H9 (cell line): ENCODE measurements around the gene IRX5. TPM values are rescaled to one million over a fixed set of nuclear protein-coding genes. Genes with fewer than 3 reads are reported as not detected.

Experiments
- DNase-seq: peaks from one replicate; pipeline ENCODE4 v3.0.0-alpha.2; 2017
- H2AFZ ChIP-seq: one replicate; pipeline ENCODE4 v1.6.1; 2013; ENCODE audit warnings: mild to moderate bottlenecking, low read length, control low read depth, moderate library complexity
- H2AK5ac ChIP-seq: 2 replicates; pipeline ENCODE4 v1.6.1; 2013; ENCODE audit warnings: low read length, control low read depth, mixed read lengths; ENCODE audit not compliant: insufficient read length
- H2BK120ac ChIP-seq: one replicate; pipeline ENCODE4 v1.6.1; 2013; ENCODE audit warnings: low read depth, mild to moderate bottlenecking, low read length, control low read depth, inconsistent platforms; ENCODE audit not compliant: poor library complexity, severe bottlenecking
- H2BK12ac ChIP-seq: 2 replicates; pipeline ENCODE4 v1.6.1; 2013; ENCODE audit warnings: low read length, control low read depth, mixed read lengths, low read depth; ENCODE audit not compliant: insufficient read length
- H2BK15ac ChIP-seq: 2 replicates; pipeline ENCODE4 v1.6.1; 2013; ENCODE audit warnings: low read depth, low read length, control low read depth
- H2BK20ac ChIP-seq: one replicate; pipeline ENCODE4 v1.6.1; 2013; ENCODE audit warnings: low read depth, mild to moderate bottlenecking, low read length, control low read depth, inconsistent platforms; ENCODE audit not compliant: poor library complexity, severe bottlenecking
- H2BK5ac ChIP-seq: 2 replicates; pipeline ENCODE4 v1.6.1; 2013; ENCODE audit warnings: low read length, control low read depth, mixed read lengths; ENCODE audit not compliant: insufficient read length
- H3K14ac ChIP-seq: 2 replicates; pipeline ENCODE4 v1.6.1; 2013; ENCODE audit warnings: low read length, control low read depth; ENCODE audit not compliant: insufficient read depth
- H3K18ac ChIP-seq: 2 replicates; pipeline ENCODE4 v1.6.1; 2013; ENCODE audit warnings: low read depth, mild to moderate bottlenecking, mixed read lengths, low read length, control low read depth; ENCODE audit not compliant: insufficient read length
- H3K23ac ChIP-seq: 2 replicates; pipeline ENCODE4 v1.6.1; 2013; ENCODE audit warnings: low read length, control low read depth, mixed read lengths, low read depth; ENCODE audit not compliant: insufficient read length
- H3K23me2 ChIP-seq: 2 replicates; pipeline ENCODE4 v1.6.1; 2013; ENCODE audit warnings: low read depth, mild to moderate bottlenecking, mixed read lengths, low read length, control low read depth; ENCODE audit not compliant: insufficient read length, poor library complexity, severe bottlenecking
- H3K27ac ChIP-seq: 2 replicates; pipeline ENCODE4 v1.5.1; 2013; ENCODE audit warnings: low read length, control low read depth, mixed read lengths, low read depth; ENCODE audit not compliant: insufficient read length
- H3K27me3 ChIP-seq: 2 replicates; pipeline ENCODE4 v1.6.1; 2013; ENCODE audit warnings: low read length, control low read depth, inconsistent platforms; ENCODE audit not compliant: insufficient read depth
- H3K4ac ChIP-seq: 2 replicates; pipeline ENCODE4 v1.6.1; 2013; ENCODE audit warnings: low read depth, mild to moderate bottlenecking, control low read depth, inconsistent platforms, low read length, moderate library complexity
- H3K4me1 ChIP-seq: 2 replicates; pipeline ENCODE4 v1.6.1; 2013; ENCODE audit warnings: low read length, control low read depth, inconsistent platforms; ENCODE audit not compliant: insufficient read depth
- H3K4me2 ChIP-seq: 2 replicates; pipeline ENCODE4 v1.6.1; 2013; ENCODE audit warnings: low read length, control low read depth, mixed read lengths; ENCODE audit not compliant: insufficient read length, insufficient read depth
- H3K56ac ChIP-seq: 2 replicates; pipeline ENCODE4 v1.6.1; 2013; ENCODE audit warnings: low read depth, mild to moderate bottlenecking, mixed read lengths, low read length, control low read depth; ENCODE audit not compliant: insufficient read length
- H3K79me1 ChIP-seq: 2 replicates; pipeline ENCODE4 v1.6.1; 2013; ENCODE audit warnings: low read depth, mild to moderate bottlenecking, moderate library complexity, low read length, control low read depth, inconsistent platforms; ENCODE audit not compliant: insufficient read depth, poor library complexity, severe bottlenecking
- H3K79me2 ChIP-seq: 2 replicates; pipeline ENCODE4 v1.6.1; 2013; ENCODE audit warnings: low read length, control low read depth, inconsistent platforms; ENCODE audit not compliant: insufficient read depth
- H3K9ac ChIP-seq: 2 replicates; pipeline ENCODE4 v1.6.1; 2013; ENCODE audit warnings: low read length, control low read depth, mixed read lengths; ENCODE audit not compliant: insufficient read length; ENCODE audit errors: extremely low read depth
- H3K9me3 ChIP-seq: one replicate; pipeline ENCODE4 v1.6.1; 2013; ENCODE audit warnings: low read depth, low read length, inconsistent platforms; ENCODE audit not compliant: control insufficient read depth
- H3T11ph ChIP-seq: one replicate; pipeline ENCODE4 v1.6.1; 2013; ENCODE audit warnings: mild to moderate bottlenecking, low read length, control low read depth, inconsistent platforms
- H4K20me1 ChIP-seq: one replicate; pipeline ENCODE4 v1.6.1; 2013; ENCODE audit not compliant: control insufficient read depth, insufficient read length, insufficient read depth
- H4K5ac ChIP-seq: 2 replicates; pipeline ENCODE4 v1.6.1; 2013; ENCODE audit warnings: low read depth, mild to moderate bottlenecking, mixed read lengths, low read length, control low read depth; ENCODE audit not compliant: insufficient read length
- H4K8ac ChIP-seq: replicated peaks from 2 replicates; pipeline ENCODE4 v1.6.1; 2013; ENCODE audit warnings: low read length, control low read depth, mixed read lengths, low read depth; ENCODE audit not compliant: insufficient read length
- H4K91ac ChIP-seq: 2 replicates; pipeline ENCODE4 v1.6.1; 2013; ENCODE audit warnings: low read depth, mild to moderate bottlenecking, moderate library complexity, mixed read lengths, low read length, control low read depth; ENCODE audit not compliant: insufficient read length
- H3K27ac Mint-ChIP-seq, 3 experiments: 2 replicates in 2 of 3; 3 replicates in 1 of 3; pipeline ENCODE4 v1.8.0; 2020 to 2021; ENCODE audit warnings: mixed read lengths in 3 of 3, mild to moderate bottlenecking in 1 of 3, moderate library complexity in 1 of 3
- H3K27me3 Mint-ChIP-seq: 2 replicates; pipeline ENCODE4 v1.8.0; 2021; ENCODE audit warnings: low read depth, mild to moderate bottlenecking, moderate library complexity, mixed read lengths
- H3K36me3 Mint-ChIP-seq, 3 experiments: 2 replicates in 2 of 3; 3 replicates in 1 of 3; pipeline ENCODE4 v1.8.0; 2020 to 2021; ENCODE audit warnings: low read depth in 3 of 3, mixed read lengths in 3 of 3; ENCODE audit not compliant: insufficient read depth in 1 of 3
- H3K4me1 Mint-ChIP-seq, 2 experiments: 2 replicates each; pipeline ENCODE4 v1.8.0; 2020; ENCODE audit warnings: mixed read lengths in 2 of 2
- H3K4me3 Mint-ChIP-seq, 2 experiments: 2 replicates in 1 of 2; 3 replicates in 1 of 2; pipeline ENCODE4 v1.8.0; 2020 to 2021; ENCODE audit warnings: mild to moderate bottlenecking in 2 of 2, mixed read lengths in 2 of 2, moderate library complexity in 1 of 2
- H3K9me3 Mint-ChIP-seq, 2 experiments: 2 replicates in 1 of 2; 3 replicates in 1 of 2; pipeline ENCODE4 v1.8.0; 2020; ENCODE audit warnings: mild to moderate bottlenecking in 2 of 2, mixed read lengths in 2 of 2, moderate library complexity in 1 of 2
- WGBS: extraction: QIAGEN DNeasy Blood & Tissue Kit; methylation state at CpG from one replicate; pipeline ENCODE4 v1.1.7; 2013; ENCODE audit warnings: missing lambda C conversion rate, low lambda C conversion rate, mixed read lengths; ENCODE audit not compliant: insufficient read length; ENCODE audit errors: extremely low coverage; 5-methylcytosine and 5-hydroxymethylcytosine counted together
- total RNA-seq: library from RNA; stranded (reverse); gene quantifications from 2 replicates; pipeline ENCODE4 v1.2.1, GENCODE V29; 2021
- TF ChIP-seq, protein P1 (sequence below): fragments of 200-600 bp; sonication (generic); conservative IDR thresholded peaks from 3 replicates; pipeline ENCODE4 v1.8.0; 2021; ENCODE audit warnings: antibody characterized with exemption, mild to moderate bottlenecking

The IRX5 gene
- total RNA-seq, 1 experiment from 2014 or later = 0.59 TPM

DNA sequence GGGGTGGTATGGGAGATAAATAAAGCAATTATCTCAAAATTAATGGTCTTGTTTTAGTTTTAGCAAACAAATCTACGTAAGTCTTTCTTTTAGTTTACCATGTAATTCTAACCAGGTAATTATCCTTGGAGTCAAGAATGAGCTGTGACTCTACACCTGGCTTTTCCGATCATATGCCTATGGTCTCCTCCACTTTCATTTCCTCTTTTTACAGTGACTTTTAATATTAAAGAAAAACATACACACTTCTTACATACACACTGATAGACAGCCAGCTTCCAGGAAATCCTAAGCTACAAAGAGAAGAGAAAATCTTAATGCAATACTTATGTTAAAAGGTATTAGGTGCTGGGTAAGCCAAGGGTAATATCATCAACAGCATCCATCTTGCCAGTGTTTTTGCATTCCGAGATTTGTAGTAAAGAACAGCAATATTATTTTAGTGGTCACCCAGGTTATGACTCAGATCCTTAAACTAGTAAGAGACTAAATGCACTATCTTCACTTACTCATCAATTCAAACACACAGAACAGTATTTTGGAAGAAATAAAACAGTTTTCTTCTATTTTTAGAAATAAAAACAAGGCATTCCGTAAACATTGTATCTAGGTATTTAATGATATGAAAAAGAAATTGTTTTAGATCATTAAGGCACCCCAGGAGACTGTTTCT is 4.4 kb upstream of the IRX5 start:
- Histone ChIP-seq H2AK5ac (no peak overlapping the region), H3T11ph (no peak overlapping the region), H3K18ac (no peak overlapping the region), H4K5ac (no peak overlapping the region), H3K23ac (no peak overlapping the region), H3K56ac (no peak overlapping the region), H3K27ac (no peak overlapping the region), H2BK12ac (no peak overlapping the region), H3K27me3 (peaks cover 19% of the 10 kb centered on the region), H2AFZ (no peak overlapping the region), H4K20me1 (no peaks in the 10 kb centered on the region), H3K4ac (no peak overlapping the region), H3K9me3 (no peaks in the 10 kb centered on the region), H2BK20ac (no peak overlapping the region), H2BK5ac (no peak overlapping the region), H3K79me1 (no peaks in the 10 kb centered on the region), H4K8ac (no peak overlapping the region), H2BK15ac (no peak overlapping the region), H3K4me2 (no peak overlapping the region), H4K91ac (no peak overlapping the region), H3K4me1 (no peaks in the 10 kb centered on the region), H3K23me2 (peaks cover 11% of the 10 kb centered on the region), H2BK120ac (no peak overlapping the region), H3K9ac (no peak overlapping the region), H3K14ac (no peak overlapping the region), H3K79me2 (no peaks in the 10 kb centered on the region)
- H3K27me3 Mint-ChIP-seq = peaks cover 54% of the 10 kb centered on the region
- no peak overlapping the region for H3K27ac Mint-ChIP-seq
- H3K36me3 Mint-ChIP-seq = no peaks in the 10 kb centered on the region
- DNase-seq = no peak
- no peak overlapping the region for H3K4me3 Mint-ChIP-seq
- TF ChIP-seq, protein P1, sequence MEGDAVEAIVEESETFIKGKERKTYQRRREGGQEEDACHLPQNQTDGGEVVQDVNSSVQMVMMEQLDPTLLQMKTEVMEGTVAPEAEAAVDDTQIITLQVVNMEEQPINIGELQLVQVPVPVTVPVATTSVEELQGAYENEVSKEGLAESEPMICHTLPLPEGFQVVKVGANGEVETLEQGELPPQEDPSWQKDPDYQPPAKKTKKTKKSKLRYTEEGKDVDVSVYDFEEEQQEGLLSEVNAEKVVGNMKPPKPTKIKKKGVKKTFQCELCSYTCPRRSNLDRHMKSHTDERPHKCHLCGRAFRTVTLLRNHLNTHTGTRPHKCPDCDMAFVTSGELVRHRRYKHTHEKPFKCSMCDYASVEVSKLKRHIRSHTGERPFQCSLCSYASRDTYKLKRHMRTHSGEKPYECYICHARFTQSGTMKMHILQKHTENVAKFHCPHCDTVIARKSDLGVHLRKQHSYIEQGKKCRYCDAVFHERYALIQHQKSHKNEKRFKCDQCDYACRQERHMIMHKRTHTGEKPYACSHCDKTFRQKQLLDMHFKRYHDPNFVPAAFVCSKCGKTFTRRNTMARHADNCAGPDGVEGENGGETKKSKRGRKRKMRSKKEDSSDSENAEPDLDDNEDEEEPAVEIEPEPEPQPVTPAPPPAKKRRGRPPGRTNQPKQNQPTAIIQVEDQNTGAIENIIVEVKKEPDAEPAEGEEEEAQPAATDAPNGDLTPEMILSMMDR = no peak
- no CpG with 5 or more reads among the region's 4 CpGs for WGBS
- no peaks in the 10 kb centered on the region for H3K9me3 Mint-ChIP-seq
- peaks cover 18 to 23% of the 10 kb centered on the region in 2 experiments for H3K4me1 Mint-ChIP-seq
